ENCODE results near the gene GOSR1.
"Not testable (repeated sequence)": the region's sequence is repeated elsewhere in the genome, so short reads cannot be mapped to it uniquely, and the experiment has no call there.

Gene GOSR1

DNA sequence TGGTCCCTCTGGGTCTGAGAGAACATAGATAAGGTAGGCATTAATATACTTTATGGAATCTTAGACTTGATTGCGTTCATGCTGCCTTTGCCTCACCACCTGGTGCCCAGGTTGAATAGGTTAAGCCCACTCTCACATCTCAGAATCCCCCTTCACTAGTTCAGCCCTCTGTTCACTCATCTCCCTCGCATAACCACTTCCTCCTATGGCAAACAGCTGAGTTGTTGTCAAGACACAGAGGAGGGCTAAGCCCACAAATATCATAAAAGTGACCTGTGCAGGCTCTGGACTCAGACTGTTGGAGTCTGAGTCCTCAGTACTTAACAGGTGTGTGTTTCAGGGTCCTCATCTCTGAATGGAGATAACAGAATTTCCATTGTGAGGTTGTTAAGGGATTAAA is 55.7 kb downstream of the GOSR1 start:
- no peaks in the 10 kb centered on the region for H3K36me3 ChIP-seq (ENCODE audit: insufficient read depth, insufficient read length, low read length)
- DNase-seq (ENCODE audit: low read depth, low spot score): no peak
- H3K4me1 ChIP-seq (ENCODE audit: insufficient read depth, insufficient read length): no peaks in the 10 kb centered on the region
- H3K9ac ChIP-seq (ENCODE audit: insufficient read length, low read depth): no peak overlapping the region
- H3K9me3 ChIP-seq (ENCODE audit: insufficient read depth, low read length): no peaks in the 10 kb centered on the region
- H3K27me3 ChIP-seq (ENCODE audit: insufficient read depth, insufficient read length): no peaks in the 10 kb centered on the region
- TF ChIP-seq YY1 (IDR thresholded peaks at IDR 0.05; ENCODE audit: insufficient read depth, insufficient read length): no peak
- no peak for TF ChIP-seq ZNF274 (IDR thresholded peaks at IDR 0.05; ENCODE audit: low read depth, low read length)
- TF ChIP-seq SUZ12 (IDR thresholded peaks at IDR 0.05; ENCODE audit: extremely low read depth, insufficient read depth, insufficient read length): no peak
- no peak overlapping the region for H3K4me3 ChIP-seq (ENCODE audit: insufficient read length, low read depth)

- Histone ChIP-seq H3K9ac (ENCODE audit: insufficient read length, low read depth) (no peak overlapping the region), H3K9me3 (ENCODE audit: insufficient read depth, low read length) (no peaks in the 10 kb centered on the region), H3K4me3 (ENCODE audit: insufficient read length, low read depth) (no peak overlapping the region), H3K4me1 (ENCODE audit: insufficient read depth, insufficient read length) (no peaks in the 10 kb centered on the region), H3K27me3 (ENCODE audit: insufficient read depth, insufficient read length) (no peaks in the 10 kb centered on the region), H3K36me3 (ENCODE audit: insufficient read depth, insufficient read length, low read length) (no peaks in the 10 kb centered on the region)
- no peak for DNase-seq (ENCODE audit: low read depth, low spot score)
- no peak for TF ChIP-seq SUZ12 (IDR thresholded peaks at IDR 0.05; ENCODE audit: extremely low read depth, insufficient read depth, insufficient read length)
- TF ChIP-seq ZNF274 (IDR thresholded peaks at IDR 0.05; ENCODE audit: low read depth, low read length): no peak
- TF ChIP-seq YY1 (IDR thresholded peaks at IDR 0.05; ENCODE audit: insufficient read depth, insufficient read length): no peak
These were observed 57.1 kb downstream of the GOSR1 start for GRCh38 chr17:30534298-30534697.

DNA sequence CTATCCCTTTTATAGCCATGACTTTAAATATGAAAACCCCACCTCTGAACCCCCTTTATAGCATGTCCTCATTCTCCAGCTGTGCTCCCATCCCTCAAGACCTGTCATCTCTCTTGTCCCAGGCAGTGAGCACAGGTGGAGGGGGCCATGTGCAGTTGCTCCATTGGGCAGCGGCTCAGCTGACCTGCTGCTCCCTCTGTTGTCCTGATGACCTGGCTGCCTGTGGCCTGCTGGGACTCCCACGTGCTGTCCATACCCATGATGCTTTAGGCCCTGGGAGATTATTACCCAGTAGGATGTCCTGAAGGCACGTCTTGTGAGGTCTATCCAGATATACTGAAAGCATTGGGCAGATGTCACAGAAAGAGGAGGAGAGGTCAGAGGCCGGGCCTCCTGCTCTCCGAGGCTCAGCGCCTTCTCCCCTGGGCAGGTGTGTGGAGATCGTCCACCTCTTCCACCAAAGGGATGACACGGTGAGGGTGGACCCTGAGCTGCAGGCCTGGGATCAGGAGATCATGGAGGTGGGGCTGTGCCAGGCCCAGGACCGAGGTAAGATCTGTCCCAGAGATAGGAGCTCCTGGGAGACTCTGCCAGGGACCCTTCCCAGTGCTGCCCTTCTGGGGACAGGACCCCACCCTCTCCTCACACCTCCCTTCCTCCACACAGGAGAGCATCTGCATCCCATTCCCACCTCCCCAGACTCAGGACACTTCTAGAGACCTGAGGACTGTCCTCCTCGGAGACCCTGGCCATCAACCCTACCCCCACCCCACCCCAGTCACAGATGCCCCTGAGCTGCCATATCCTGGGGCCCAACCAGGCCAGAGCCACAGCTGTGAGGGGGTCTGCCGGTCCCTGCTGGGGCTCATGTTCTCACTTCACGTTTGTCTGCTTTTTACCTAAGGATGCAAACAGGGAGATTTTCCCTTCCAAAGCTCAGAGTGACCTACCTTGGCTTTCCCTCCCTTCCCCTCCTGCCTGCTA is 58.0 kb downstream of the GOSR1 start:
- no peaks in the 10 kb centered on the region for H3K36me3 ChIP-seq (ENCODE audit: insufficient read depth, insufficient read length, low read length)
- H3K9ac ChIP-seq (ENCODE audit: insufficient read length, low read depth): no peak overlapping the region
- DNase-seq (ENCODE audit: low read depth, low spot score): no peak
- no peak overlapping the region for H3K4me3 ChIP-seq (ENCODE audit: insufficient read length, low read depth)
- no peak for TF ChIP-seq ZNF274 (IDR thresholded peaks at IDR 0.05; ENCODE audit: low read depth, low read length)
- no peaks in the 10 kb centered on the region for H3K27me3 ChIP-seq (ENCODE audit: insufficient read depth, insufficient read length)
- H3K4me1 ChIP-seq (ENCODE audit: insufficient read depth, insufficient read length): no peaks in the 10 kb centered on the region
- no peaks in the 10 kb centered on the region for H3K9me3 ChIP-seq (ENCODE audit: insufficient read depth, low read length)

GRCh38 chr17:30536846-30537245 is 59.6 kb downstream of the GOSR1 start:
- not testable (repeated sequence) for DNase-seq (ENCODE audit: low read depth, low spot score); H3K4me1 ChIP-seq (ENCODE audit: insufficient read depth, insufficient read length); H3K9ac ChIP-seq (ENCODE audit: insufficient read length, low read depth); H3K4me3 ChIP-seq (ENCODE audit: insufficient read length, low read depth); H3K27me3 ChIP-seq (ENCODE audit: insufficient read depth, insufficient read length); H3K36me3 ChIP-seq (ENCODE audit: insufficient read depth, insufficient read length, low read length); H3K9me3 ChIP-seq (ENCODE audit: insufficient read depth, low read length)

DNA sequence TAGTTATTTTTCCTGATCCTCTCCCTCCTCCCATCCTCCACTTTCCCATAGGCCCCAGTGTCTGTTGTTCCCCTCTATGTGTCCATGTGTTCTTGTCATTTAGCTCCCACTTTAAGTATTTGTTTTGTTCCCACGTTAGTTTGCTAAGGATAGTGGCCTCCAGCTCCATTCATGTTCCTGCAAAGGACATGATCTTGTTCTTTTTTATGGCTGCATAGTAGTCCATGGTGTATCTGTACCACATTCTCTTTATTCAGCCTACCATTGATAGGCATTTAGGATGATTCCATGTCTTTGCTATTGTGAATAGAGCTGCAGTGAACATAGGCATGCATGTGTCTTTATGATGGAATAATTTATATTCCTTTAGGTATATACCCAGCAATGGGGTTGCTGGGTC is 60.5 kb downstream of the GOSR1 start:
- H3K9me3 ChIP-seq (ENCODE audit: insufficient read depth, low read length); H3K27me3 ChIP-seq (ENCODE audit: insufficient read depth, insufficient read length); H3K36me3 ChIP-seq (ENCODE audit: insufficient read depth, insufficient read length, low read length); H3K4me1 ChIP-seq (ENCODE audit: insufficient read depth, insufficient read length); H3K4me3 ChIP-seq (ENCODE audit: insufficient read length, low read depth); DNase-seq (ENCODE audit: low read depth, low spot score); H3K9ac ChIP-seq (ENCODE audit: insufficient read length, low read depth): not testable (repeated sequence)

DNA sequence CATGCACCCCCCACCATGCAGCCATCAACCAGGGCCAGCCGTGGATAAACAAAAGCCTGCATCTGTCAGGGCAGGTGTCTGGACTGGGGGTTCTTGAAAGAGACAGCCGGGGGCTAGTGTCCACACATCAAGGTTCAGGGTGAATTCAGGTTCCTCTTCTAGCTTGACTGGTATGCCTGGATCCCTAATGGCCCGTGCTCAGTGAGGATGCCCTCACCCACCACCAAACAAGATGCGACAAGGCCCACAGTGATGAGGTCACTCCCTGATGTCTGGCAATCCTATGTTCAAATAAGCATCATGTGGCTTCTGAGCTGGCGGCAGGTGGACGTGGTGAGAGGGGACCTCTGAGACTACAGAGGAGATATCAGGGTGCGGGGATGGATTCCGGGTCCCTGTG is 64.6 kb downstream of the GOSR1 start:
- H3K9me3 ChIP-seq (ENCODE audit: insufficient read depth, low read length): no peaks in the 10 kb centered on the region
- DNase-seq (ENCODE audit: low read depth, low spot score): no peak
- no peaks in the 10 kb centered on the region for H3K4me1 ChIP-seq (ENCODE audit: insufficient read depth, insufficient read length)
- H3K36me3 ChIP-seq (ENCODE audit: insufficient read depth, insufficient read length, low read length): no peaks in the 10 kb centered on the region
- H3K27me3 ChIP-seq (ENCODE audit: insufficient read depth, insufficient read length): no peaks in the 10 kb centered on the region
- no peak overlapping the region for H3K9ac ChIP-seq (ENCODE audit: insufficient read length, low read depth)
- no peak overlapping the region for H3K4me3 ChIP-seq (ENCODE audit: insufficient read length, low read depth)
- TF ChIP-seq ZNF274 (IDR thresholded peaks at IDR 0.05; ENCODE audit: low read depth, low read length) (no peak), YY1 (IDR thresholded peaks at IDR 0.05; ENCODE audit: insufficient read depth, insufficient read length) (no peak), SUZ12 (IDR thresholded peaks at IDR 0.05; ENCODE audit: extremely low read depth, insufficient read depth, insufficient read length) (no peak)

- TF ChIP-seq ZNF274 (IDR thresholded peaks at IDR 0.05; ENCODE audit: low read depth, low read length) (no peak), YY1 (IDR thresholded peaks at IDR 0.05; ENCODE audit: insufficient read depth, insufficient read length) (no peak), SUZ12 (IDR thresholded peaks at IDR 0.05; ENCODE audit: extremely low read depth, insufficient read depth, insufficient read length) (no peak)
- Histone ChIP-seq H3K27me3 (ENCODE audit: insufficient read depth, insufficient read length) (no peaks in the 10 kb centered on the region), H3K9me3 (ENCODE audit: insufficient read depth, low read length) (no peaks in the 10 kb centered on the region), H3K4me1 (ENCODE audit: insufficient read depth, insufficient read length) (no peaks in the 10 kb centered on the region), H3K4me3 (ENCODE audit: insufficient read length, low read depth) (no peak overlapping the region), H3K36me3 (ENCODE audit: insufficient read depth, insufficient read length, low read length) (no peaks in the 10 kb centered on the region), H3K9ac (ENCODE audit: insufficient read length, low read depth) (no peak overlapping the region)
- DNase-seq (ENCODE audit: low read depth, low spot score): no peak
These were observed 66.2 kb downstream of the GOSR1 start for GRCh38 chr17:30543456-30543855.

GRCh38 chr17:30545024-30545423 is 67.8 kb downstream of the GOSR1 start:
- no peaks in the 10 kb centered on the region for H3K36me3 ChIP-seq (ENCODE audit: insufficient read depth, insufficient read length, low read length)
- TF ChIP-seq YY1 (IDR thresholded peaks at IDR 0.05; ENCODE audit: insufficient read depth, insufficient read length): no peak
- TF ChIP-seq SUZ12 (IDR thresholded peaks at IDR 0.05; ENCODE audit: extremely low read depth, insufficient read depth, insufficient read length): no peak
- TF ChIP-seq ZNF274 (IDR thresholded peaks at IDR 0.05; ENCODE audit: low read depth, low read length): no peak
- H3K9me3 ChIP-seq (ENCODE audit: insufficient read depth, low read length): no peaks in the 10 kb centered on the region
- no peaks in the 10 kb centered on the region for H3K4me1 ChIP-seq (ENCODE audit: insufficient read depth, insufficient read length)
- no peak overlapping the region for H3K4me3 ChIP-seq (ENCODE audit: insufficient read length, low read depth)
- no peaks in the 10 kb centered on the region for H3K27me3 ChIP-seq (ENCODE audit: insufficient read depth, insufficient read length)
- no peak for DNase-seq (ENCODE audit: low read depth, low spot score)
- H3K9ac ChIP-seq (ENCODE audit: insufficient read length, low read depth): no peak overlapping the region

All from NT2/D1 (cell line).